SK-N-SH (cell line): ENCODE data around the gene TMEM179.

Experiments
- SMC3 ChIP-seq: IDR thresholded peaks from 2 replicates; pipeline ENCODE4 v1.6.1; 2012; ENCODE audit warnings: low read depth, low read length, improper control_type of control experiment
- TF ChIP-seq, protein P1 (sequence below): fragments of 200-600 bp; sonication (generic); IDR thresholded peaks from 2 replicates; pipeline ENCODE4 v1.6.1; 2017; ENCODE audit warnings: antibody characterized with exemption, mild to moderate bottlenecking, moderate library complexity

DNA sequence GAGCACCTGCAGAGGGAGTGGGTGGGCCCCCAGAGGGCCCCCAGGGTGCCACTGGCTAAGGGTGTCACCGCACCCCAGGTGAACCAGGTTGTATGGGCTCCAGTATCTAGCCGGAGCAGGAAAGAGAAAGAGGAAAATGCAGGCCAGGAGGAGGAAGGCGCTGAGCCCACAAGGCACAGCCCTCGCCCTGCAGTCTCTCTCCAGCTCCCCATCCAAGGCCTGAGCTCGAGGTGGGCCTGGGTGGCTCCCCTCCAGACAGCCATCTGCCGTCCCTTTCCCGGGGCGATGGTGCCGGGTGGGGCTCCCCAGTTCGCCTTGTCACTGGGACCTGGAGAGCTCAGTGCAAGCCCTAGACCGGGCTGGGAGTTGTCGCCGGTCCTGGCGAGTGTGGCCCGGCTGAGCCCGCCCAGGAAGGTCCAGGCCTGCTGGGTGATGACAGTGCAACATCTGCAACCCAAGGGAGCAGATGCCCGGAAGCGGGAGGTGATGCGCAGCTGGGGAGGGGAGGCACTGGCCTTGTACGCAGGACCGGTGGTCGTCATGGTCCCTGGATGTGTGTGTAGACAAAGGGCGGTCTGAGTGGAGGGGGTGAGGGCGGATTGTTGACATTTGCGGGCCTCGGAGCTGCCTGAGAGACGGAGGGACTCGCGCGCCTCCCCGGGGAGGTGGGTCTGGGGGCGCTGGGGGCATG, 716 bp downstream of the TMEM179 start:
- TF ChIP-seq, protein P1, sequence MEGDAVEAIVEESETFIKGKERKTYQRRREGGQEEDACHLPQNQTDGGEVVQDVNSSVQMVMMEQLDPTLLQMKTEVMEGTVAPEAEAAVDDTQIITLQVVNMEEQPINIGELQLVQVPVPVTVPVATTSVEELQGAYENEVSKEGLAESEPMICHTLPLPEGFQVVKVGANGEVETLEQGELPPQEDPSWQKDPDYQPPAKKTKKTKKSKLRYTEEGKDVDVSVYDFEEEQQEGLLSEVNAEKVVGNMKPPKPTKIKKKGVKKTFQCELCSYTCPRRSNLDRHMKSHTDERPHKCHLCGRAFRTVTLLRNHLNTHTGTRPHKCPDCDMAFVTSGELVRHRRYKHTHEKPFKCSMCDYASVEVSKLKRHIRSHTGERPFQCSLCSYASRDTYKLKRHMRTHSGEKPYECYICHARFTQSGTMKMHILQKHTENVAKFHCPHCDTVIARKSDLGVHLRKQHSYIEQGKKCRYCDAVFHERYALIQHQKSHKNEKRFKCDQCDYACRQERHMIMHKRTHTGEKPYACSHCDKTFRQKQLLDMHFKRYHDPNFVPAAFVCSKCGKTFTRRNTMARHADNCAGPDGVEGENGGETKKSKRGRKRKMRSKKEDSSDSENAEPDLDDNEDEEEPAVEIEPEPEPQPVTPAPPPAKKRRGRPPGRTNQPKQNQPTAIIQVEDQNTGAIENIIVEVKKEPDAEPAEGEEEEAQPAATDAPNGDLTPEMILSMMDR, result no peak
- no peak for TF ChIP-seq SMC3
